Activated naive CD4-positive, alpha-beta T cell treated with anti-CD3 and anti-CD28 coated beads, Interleukin-2, amount 50 U/mL, for 24 hours (primary cell): ENCODE data around the gene LIMCH1.
"Not testable (repeated sequence)": the region's sequence is repeated elsewhere in the genome, so short reads cannot be mapped to it uniquely, and the experiment has no call there.

ENCODE experiments used
- H3K27ac Mint-ChIP-seq: one replicate; pipeline ENCODE4 v1.8.0; 2021; ENCODE audit warnings: mild to moderate bottlenecking, mixed read lengths
- H3K27me3 Mint-ChIP-seq: one replicate; pipeline ENCODE4 v1.8.0; 2021; ENCODE audit warnings: mixed read lengths
- H3K36me3 Mint-ChIP-seq: one replicate; pipeline ENCODE4 v1.8.0; 2021; ENCODE audit warnings: mixed read lengths
- H3K4me1 Mint-ChIP-seq: one replicate; pipeline ENCODE4 v1.8.0; 2021; ENCODE audit warnings: mixed read lengths
- H3K4me3 Mint-ChIP-seq: one replicate; pipeline ENCODE4 v1.8.0; 2021; ENCODE audit warnings: mild to moderate bottlenecking, mixed read lengths
- H3K9me3 Mint-ChIP-seq: one replicate; pipeline ENCODE4 v1.8.0; 2021; ENCODE audit warnings: mixed read lengths

LIMCH1 gene

GRCh38 chr4:41681054-41681453 lies 143.1 kb downstream of the LIMCH1 start:
- Mint-ChIP-seq H3K9me3 (no peaks in the 10 kb centered on the region), H3K27me3 (peaks cover 1% of the 10 kb centered on the region), H3K36me3 (no peaks in the 10 kb centered on the region)

GRCh38 chr4:41683326-41683725 lies 145.4 kb downstream of the LIMCH1 start:
- Mint-ChIP-seq H3K27me3 (peaks cover 4% of the 10 kb centered on the region), H3K4me1 (no peaks in the 10 kb centered on the region), H3K36me3 (no peaks in the 10 kb centered on the region), H3K27ac (no peak overlapping the region), H3K4me3 (no peak overlapping the region), H3K9me3 (no peaks in the 10 kb centered on the region)

More at GRCh38 chr4:41681054-41681453, 143.1 kb downstream of the LIMCH1 start:
- no peak overlapping the region for H3K27ac Mint-ChIP-seq
- no peak overlapping the region for H3K4me3 Mint-ChIP-seq
- no peaks in the 10 kb centered on the region for H3K4me1 Mint-ChIP-seq

GRCh38 chr4:41686893-41687292 lies 148.9 kb downstream of the LIMCH1 start:
- no peaks in the 10 kb centered on the region for H3K9me3 Mint-ChIP-seq
- H3K36me3 Mint-ChIP-seq: no peaks in the 10 kb centered on the region
- H3K27ac Mint-ChIP-seq: no peak overlapping the region
- no peak overlapping the region for H3K4me3 Mint-ChIP-seq
- H3K4me1 Mint-ChIP-seq: no peaks in the 10 kb centered on the region
- H3K27me3 Mint-ChIP-seq: peaks cover 4% of the 10 kb centered on the region

GRCh38 chr4:41687971-41688370 lies 150.0 kb downstream of the LIMCH1 start:
- Mint-ChIP-seq H3K9me3 (no peaks in the 10 kb centered on the region), H3K4me1 (no peaks in the 10 kb centered on the region), H3K27me3 (peaks cover 4% of the 10 kb centered on the region), H3K36me3 (no peaks in the 10 kb centered on the region), H3K4me3 (no peak overlapping the region), H3K27ac (no peak overlapping the region)

GRCh38 chr4:41692717-41693345 lies 154.9 kb downstream of the LIMCH1 start:
- H3K27me3 Mint-ChIP-seq: peaks cover 3% of the 10 kb centered on the region
- H3K4me1 Mint-ChIP-seq: no peaks in the 10 kb centered on the region
- no peak overlapping the region for H3K4me3 Mint-ChIP-seq
- H3K36me3 Mint-ChIP-seq: no peaks in the 10 kb centered on the region
- H3K27ac Mint-ChIP-seq: no peak overlapping the region
- H3K9me3 Mint-ChIP-seq: no peaks in the 10 kb centered on the region

GRCh38 chr4:41693629-41694028 lies 155.7 kb downstream of the LIMCH1 start:
- no peaks in the 10 kb centered on the region for H3K9me3 Mint-ChIP-seq
- H3K36me3 Mint-ChIP-seq: no peaks in the 10 kb centered on the region
- H3K27me3 Mint-ChIP-seq: peaks cover 4% of the 10 kb centered on the region
- no peaks in the 10 kb centered on the region for H3K4me1 Mint-ChIP-seq
- no peak overlapping the region for H3K4me3 Mint-ChIP-seq
- H3K27ac Mint-ChIP-seq: no peak overlapping the region

- H3K27ac Mint-ChIP-seq: no peak overlapping the region
- no peaks in the 10 kb centered on the region for H3K4me1 Mint-ChIP-seq
- no peak overlapping the region for H3K4me3 Mint-ChIP-seq
- peaks cover 4% of the 10 kb centered on the region for H3K27me3 Mint-ChIP-seq
- H3K36me3 Mint-ChIP-seq: no peaks in the 10 kb centered on the region
- no peaks in the 10 kb centered on the region for H3K9me3 Mint-ChIP-seq
Measured at GRCh38 chr4:41696131-41696530, 158.2 kb downstream of the LIMCH1 start.

GRCh38 chr4:41696763-41697162 lies 158.8 kb downstream of the LIMCH1 start:
- Mint-ChIP-seq H3K4me3 (no peak overlapping the region), H3K27me3 (peaks cover 5% of the 10 kb centered on the region), H3K9me3 (no peaks in the 10 kb centered on the region), H3K27ac (no peak overlapping the region), H3K36me3 (no peaks in the 10 kb centered on the region), H3K4me1 (no peaks in the 10 kb centered on the region)

GRCh38 chr4:41701983-41702382 lies 164.0 kb downstream of the LIMCH1 start:
- no peaks in the 10 kb centered on the region for H3K36me3 Mint-ChIP-seq
- H3K4me3 Mint-ChIP-seq: no peak overlapping the region
- no peaks in the 10 kb centered on the region for H3K4me1 Mint-ChIP-seq
- H3K27ac Mint-ChIP-seq: no peak overlapping the region
- H3K27me3 Mint-ChIP-seq: peaks cover 11% of the 10 kb centered on the region
- H3K9me3 Mint-ChIP-seq: no peaks in the 10 kb centered on the region

GRCh38 chr4:41702770-41703169 lies 164.8 kb downstream of the LIMCH1 start:
- peaks cover 13% of the 10 kb centered on the region for H3K27me3 Mint-ChIP-seq
- H3K9me3 Mint-ChIP-seq: no peaks in the 10 kb centered on the region
- H3K4me1 Mint-ChIP-seq: no peaks in the 10 kb centered on the region
- no peak overlapping the region for H3K27ac Mint-ChIP-seq
- no peaks in the 10 kb centered on the region for H3K36me3 Mint-ChIP-seq
- H3K4me3 Mint-ChIP-seq: no peak overlapping the region

GRCh38 chr4:41703785-41704184 lies 165.8 kb downstream of the LIMCH1 start:
- Mint-ChIP-seq H3K4me3 (no peak overlapping the region), H3K27ac (no peak overlapping the region), H3K27me3 (peaks cover 15% of the 10 kb centered on the region), H3K4me1 (no peaks in the 10 kb centered on the region), H3K36me3 (no peaks in the 10 kb centered on the region), H3K9me3 (no peaks in the 10 kb centered on the region)

- Mint-ChIP-seq H3K4me3 (no peak overlapping the region), H3K9me3 (peaks cover 4% of the 10 kb centered on the region), H3K27me3 (peaks cover 9% of the 10 kb centered on the region), H3K27ac (no peak overlapping the region), H3K4me1 (no peaks in the 10 kb centered on the region), H3K36me3 (no peaks in the 10 kb centered on the region)
Measured at GRCh38 chr4:41709844-41710481, 172.0 kb downstream of the LIMCH1 start.

- H3K4me1 Mint-ChIP-seq, H3K36me3 Mint-ChIP-seq, H3K27me3 Mint-ChIP-seq, H3K4me3 Mint-ChIP-seq, H3K27ac Mint-ChIP-seq, H3K9me3 Mint-ChIP-seq: not testable (repeated sequence)
Measured at GRCh38 chr4:41711654-41712053, 173.7 kb downstream of the LIMCH1 start.

GRCh38 chr4:41712425-41712824 lies 174.5 kb downstream of the LIMCH1 start:
- H3K27ac Mint-ChIP-seq: no peak overlapping the region
- H3K4me3 Mint-ChIP-seq: no peak overlapping the region
- H3K36me3 Mint-ChIP-seq: no peaks in the 10 kb centered on the region
- H3K9me3 Mint-ChIP-seq: peaks cover 4% of the 10 kb centered on the region
- H3K27me3 Mint-ChIP-seq: peaks cover 10% of the 10 kb centered on the region
- H3K4me1 Mint-ChIP-seq: no peaks in the 10 kb centered on the region

GRCh38 chr4:41713768-41714167 lies 175.8 kb downstream of the LIMCH1 start:
- H3K4me1 Mint-ChIP-seq: no peaks in the 10 kb centered on the region
- no peak overlapping the region for H3K27ac Mint-ChIP-seq
- H3K27me3 Mint-ChIP-seq: peaks cover 5% of the 10 kb centered on the region
- peaks cover 4% of the 10 kb centered on the region for H3K9me3 Mint-ChIP-seq
- H3K4me3 Mint-ChIP-seq: no peak overlapping the region
- no peaks in the 10 kb centered on the region for H3K36me3 Mint-ChIP-seq

- no peaks in the 10 kb centered on the region for H3K36me3 Mint-ChIP-seq
- H3K27me3 Mint-ChIP-seq: peaks cover 6% of the 10 kb centered on the region
- no peak overlapping the region for H3K27ac Mint-ChIP-seq
- H3K9me3 Mint-ChIP-seq: peaks cover 4% of the 10 kb centered on the region
- H3K4me1 Mint-ChIP-seq: no peaks in the 10 kb centered on the region
- no peak overlapping the region for H3K4me3 Mint-ChIP-seq
Measured at GRCh38 chr4:41714364-41715000, 176.5 kb downstream of the LIMCH1 start.
